Measurements from ENCODE around the gene FXYD4.
A peak's percentile ranks its signal among the peaks of the same experiment; 100 is the strongest.

- TF ChIP-seq POLR2AphosphoS5 (IDR thresholded peaks at IDR 0.05; ENCODE audit: borderline replicate concordance, low read depth, low read length) = peak; percentile 85
- TF ChIP-seq EZH2 (IDR thresholded peaks at IDR 0.05) = no peak
- TF ChIP-seq FOXP2 (optimal IDR thresholded peaks at IDR 0.05; ENCODE audit: control extremely low read depth, extremely low read length, insufficient read depth) = no peak
Observed at GRCh38 chr10:43407576-43408330, 36.3 kb downstream of the FXYD4 start.
